Heart left ventricle (tissue), 16 donors: ENCODE results near the gene ANKRD13B. TPM values are rescaled to one million over a fixed set of nuclear protein-coding genes. Genes with fewer than 3 reads are reported as not detected.

ENCODE experiments used
- ATAC-seq, 4 donors: fragments of 200-7000 bp; cut with Tn5 transposase; one replicate each; pipeline ENCODE4 v1.9.1; 2020 to 2022; ENCODE audit warnings: moderate library complexity in 4 of 4, mild to moderate bottlenecking in 3 of 4, moderate number of reproducible peaks in 1 of 4
- DNase-seq, 5 donors: peaks; one replicate each; pipeline ENCODE4 v3.0.0-alpha.2; 2020
- H3K27ac ChIP-seq, 12 donors: fragments of 200-600 bp; sonication (generic) in 4 of 12; one replicate each; pipeline versions ENCODE4 v1.5.0 to v1.8.0; 2016 to 2022; ENCODE audit warnings: mild to moderate bottlenecking in 2 of 12
- H3K27me3 ChIP-seq, 9 donors: fragments of 200-600 bp; sonication (generic) in 2 of 9; one replicate each; pipeline versions ENCODE4 v1.5.1 to v1.8.0; 2016 to 2022; ENCODE audit warnings: mild to moderate bottlenecking in 3 of 9
- H3K36me3 ChIP-seq, 9 donors: fragments of 200-600 bp; sonication (generic) in 2 of 9; one replicate each; pipeline versions ENCODE4 v1.5.0 to v1.8.0; 2018 to 2022; ENCODE audit warnings: mild to moderate bottlenecking in 2 of 9
- H3K4me1 ChIP-seq, 12 donors: fragments of 200-600 bp; sonication (generic) in 4 of 12; one replicate each; pipeline versions ENCODE4 v1.5.0 to v1.8.0; 2016 to 2022; ENCODE audit warnings: mild to moderate bottlenecking in 3 of 12
- H3K4me3 ChIP-seq, 12 donors: fragments of 200-600 bp; sonication (generic) in 4 of 12; one replicate each; pipeline versions ENCODE4 v1.5.0 to v1.8.0; 2017 to 2022; ENCODE audit warnings: mild to moderate bottlenecking in 9 of 12, moderate library complexity in 4 of 12
- H3K9me3 ChIP-seq, 12 donors: fragments of 200-600 bp; sonication (generic) in 4 of 12; one replicate each; pipeline versions ENCODE4 v1.5.0 to v1.8.0; 2016 to 2022; ENCODE audit warnings: mild to moderate bottlenecking in 1 of 12
- POLR2A ChIP-seq, 2 donors: fragments of 450-650 bp; IDR thresholded peaks; one replicate each; pipeline ENCODE4 v1.6.1; 2017; ENCODE audit warnings: antibody characterized with exemption in 2 of 2, mild to moderate bottlenecking in 2 of 2, moderate library complexity in 2 of 2
- WGBS, 4 donors: extraction: QIAGEN DNeasy Blood & Tissue Kit in 2 of 4; methylation state at CpG; one replicate each; pipeline versions ENCODE4 v1.1.5 to v1.1.7; 2013 to 2018; 5-methylcytosine and 5-hydroxymethylcytosine counted together
- intact Hi-C, 10 donors: fragments of 100-400 bp; cut with DNase I; formaldehyde crosslinking; loops; one replicate each; pipeline versions ENCODE4 v1.11.1 to v1.14.2; 2022
- polyA plus RNA-seq, 2 donors: library from polyadenylated mRNA; stranded (reverse); fragments of 200-250 nt; gene quantifications; one replicate each; pipeline ENCODE4 v1.2.3, GENCODE V29; 2013
- total RNA-seq, 9 donors: library from RNA; depleted of rRNA in 2 of 9; stranded (reverse); fragments of >200 nt in 2 of 9; fragmentation: NEBNext Ultra II Directional in 3 of 9; extraction: Animal tissue kit (Norgen Biotek cat#: 25700) in 3 of 9; gene quantifications; one replicate each; pipeline versions ENCODE4 v1.1.0 to v1.2.4, GENCODE V29; 2016 to 2023
- TF ChIP-seq, protein P1 (sequence below), 12 donors: fragments of 200-600 bp; sonication (generic) in 4 of 12; IDR thresholded peaks; one replicate each; pipeline versions ENCODE4 v1.5.0 to v1.8.0; 2018 to 2022; ENCODE audit warnings: antibody characterized with exemption in 12 of 12, mild to moderate bottlenecking in 5 of 12
- donor health status: ischemic (EF 13 %, LVEDD 7.1; RV severe dilation, severe dysfunction).
- donor health status: healthy with polysubstance abuse.
- donor health status: DM: no; HTN: yes; CAD: no.
- donor health status: DM: no; HTN: no; CAD: no.
- donor health status: ischemic (EF 25% LVEDD 6.9; RV normal size, moderate dysfunction).
- donor health status: ischemic (EF 25% LVEDD 5.7; RV mildly dilated, moderate dysfunction).
- donor health status: healthy.
- donor health status: DM: yes; HTN: yes; CAD: no.
- donor health status: ischemic (EF 35%, LVEDD 5.7; RV mildly dilated, moderate dysfunction).
- donor health status: nonischemic (EF 11% LVEDD 7.7; RV severe dilation, severe dysfunction).
- donor health status: DM: yes; HTN: yes; CAD: no.
- donor health status: PGD.
- donor health status: ischemic (EF 29% LVEDD 5.4; RV normal size, mild dysfunction).
- donor health status: nonischemic (EF 23%, LVEDD 6.1; RV moderate dilation, normal function).

The ANKRD13B gene
- total and polyA plus RNA-seq, 11 donors, result 4.1 to 12.7 (median 6.1) TPM

DNA sequence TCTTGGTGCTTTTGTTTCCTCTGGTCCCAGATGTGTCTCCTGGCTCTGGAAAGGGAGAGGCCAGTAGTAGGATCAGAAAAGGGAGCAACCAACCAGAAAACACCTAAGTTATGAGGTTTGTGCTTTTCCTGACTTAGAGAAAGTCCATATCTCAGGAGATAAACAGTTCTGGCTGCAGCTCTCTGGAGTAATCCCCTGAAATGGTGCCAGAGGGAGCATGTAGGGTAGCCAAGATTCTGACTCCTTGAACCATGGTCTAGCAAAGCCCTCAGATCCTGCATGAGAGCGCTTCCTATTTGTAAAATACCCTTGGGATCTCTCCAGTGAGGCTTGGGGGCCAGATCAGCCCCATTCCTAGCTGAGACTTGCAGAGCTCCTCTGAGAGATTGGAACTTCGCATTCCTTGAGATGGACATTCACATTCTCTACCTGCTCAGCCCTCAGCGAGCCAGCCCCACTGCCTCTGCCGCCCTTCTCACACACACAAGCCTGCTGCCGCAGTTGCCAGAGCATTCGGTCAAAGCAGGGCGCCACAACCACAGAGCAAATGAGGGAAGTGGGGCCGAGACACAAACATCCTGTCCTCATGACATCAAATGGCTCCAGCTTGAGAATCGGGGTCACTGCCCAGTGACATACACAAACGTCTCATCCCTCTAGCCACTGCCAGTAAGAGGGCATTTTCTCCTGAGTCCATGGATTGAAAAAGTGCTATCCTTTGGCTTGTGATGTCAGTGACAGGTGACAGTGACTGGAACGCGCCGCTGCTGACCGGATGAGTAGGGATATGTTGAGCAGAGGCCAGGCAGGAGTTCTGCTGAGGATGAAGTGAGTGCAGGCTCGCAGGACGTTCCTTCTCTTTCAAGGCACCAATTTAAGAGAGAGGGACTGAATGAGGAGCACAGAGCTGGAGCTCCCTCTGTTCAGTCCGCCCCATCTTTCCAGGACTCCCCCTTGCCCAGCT, 31.1 kb upstream of the ANKRD13B start:
- Histone ChIP-seq H3K9me3 (no peaks in the 10 kb centered on the region), H3K4me3 (no peak overlapping the region), H3K4me1 (peaks cover 0 to 52% (median 12%) of the 10 kb centered on the region in 12 donors), H3K36me3 (peaks cover 0 to 3% (median 0%) of the 10 kb centered on the region in 9 donors), H3K27me3 (no peaks in the 10 kb centered on the region), H3K27ac (peak overlapping the region in 3 of 12 donors; percentile 14 to 37 (median 27))
- intact Hi-C loops, result loop anchor here in 2 of 10 donors (10.0 kb wide), 2 partner anchors 417 to 923 kb away; no protein-coding TSS in a partner anchor
- TF ChIP-seq POLR2A (IDR thresholded peaks at IDR 0.05), result no peak
- 57 to 69% (median 64%) methylated on average over 14 to 17 of the region's 17 CpGs for WGBS, 4 donors
- ATAC-seq (peak in 1 of 4 donors; percentile 50), DNase-seq (peak in 3 of 5 donors; percentile 27 to 45 (median 29))

DNA sequence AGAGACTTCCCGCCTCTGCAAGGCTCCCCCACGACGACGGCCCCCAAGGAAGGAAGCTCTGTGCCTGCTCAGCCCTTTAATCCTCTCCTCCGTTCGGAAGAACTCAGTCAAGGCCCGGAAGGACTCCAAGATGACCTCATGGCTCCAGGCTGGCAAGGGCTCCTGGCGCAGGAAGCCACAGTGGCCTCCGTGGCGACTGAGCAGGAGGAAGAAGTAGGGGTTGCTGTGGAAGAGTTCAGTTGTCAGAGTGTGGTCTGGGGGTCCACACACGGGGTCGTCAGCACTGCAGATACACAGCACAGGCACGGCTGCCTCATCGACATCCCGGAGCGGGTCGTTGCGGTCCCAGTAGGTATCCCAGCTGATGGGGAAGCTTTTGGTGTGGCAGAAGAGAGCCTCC, 30.3 kb upstream of the ANKRD13B start:
- ATAC-seq, result no peak
- intact Hi-C loops, result loop anchor here in 2 of 10 donors (10.0 kb wide), 2 partner anchors 418 to 922 kb away; no protein-coding TSS in a partner anchor

DNA sequence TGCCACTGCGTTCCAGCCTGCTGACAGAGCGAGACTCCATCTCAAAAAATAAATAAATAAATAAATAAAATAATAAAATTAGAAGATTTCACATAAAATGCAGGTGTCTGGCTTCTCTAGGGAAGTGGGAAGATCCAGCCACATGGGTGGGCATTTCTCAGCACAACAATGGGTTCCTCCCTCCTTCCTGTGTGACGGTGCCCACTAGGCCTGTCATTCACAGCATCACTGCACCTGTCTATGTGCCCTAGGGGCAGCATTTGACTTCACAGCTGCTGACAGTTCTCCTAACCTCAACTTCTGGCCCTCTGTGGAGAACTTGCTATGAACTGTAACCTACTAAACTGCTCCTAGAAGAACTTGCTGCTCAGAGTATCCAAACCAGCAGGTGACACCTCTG, 29.1 kb upstream of the ANKRD13B start:
- TF ChIP-seq POLR2A (IDR thresholded peaks at IDR 0.05), result no peak
- TF ChIP-seq, protein P1, sequence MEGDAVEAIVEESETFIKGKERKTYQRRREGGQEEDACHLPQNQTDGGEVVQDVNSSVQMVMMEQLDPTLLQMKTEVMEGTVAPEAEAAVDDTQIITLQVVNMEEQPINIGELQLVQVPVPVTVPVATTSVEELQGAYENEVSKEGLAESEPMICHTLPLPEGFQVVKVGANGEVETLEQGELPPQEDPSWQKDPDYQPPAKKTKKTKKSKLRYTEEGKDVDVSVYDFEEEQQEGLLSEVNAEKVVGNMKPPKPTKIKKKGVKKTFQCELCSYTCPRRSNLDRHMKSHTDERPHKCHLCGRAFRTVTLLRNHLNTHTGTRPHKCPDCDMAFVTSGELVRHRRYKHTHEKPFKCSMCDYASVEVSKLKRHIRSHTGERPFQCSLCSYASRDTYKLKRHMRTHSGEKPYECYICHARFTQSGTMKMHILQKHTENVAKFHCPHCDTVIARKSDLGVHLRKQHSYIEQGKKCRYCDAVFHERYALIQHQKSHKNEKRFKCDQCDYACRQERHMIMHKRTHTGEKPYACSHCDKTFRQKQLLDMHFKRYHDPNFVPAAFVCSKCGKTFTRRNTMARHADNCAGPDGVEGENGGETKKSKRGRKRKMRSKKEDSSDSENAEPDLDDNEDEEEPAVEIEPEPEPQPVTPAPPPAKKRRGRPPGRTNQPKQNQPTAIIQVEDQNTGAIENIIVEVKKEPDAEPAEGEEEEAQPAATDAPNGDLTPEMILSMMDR (IDR thresholded peaks at IDR 0.05), result no peak
- H3K27ac ChIP-seq, result no peak overlapping the region
- intact Hi-C loops, result loop anchor here in 2 of 10 donors (10.0 kb wide), 2 partner anchors 419 to 921 kb away; no protein-coding TSS in a partner anchor
- WGBS, 4 donors, result 90 to 96% (median 94%) methylated on average over 3 of the region's 3 CpGs
- peaks cover 0 to 54% (median 15%) of the 10 kb centered on the region in 12 donors for H3K4me1 ChIP-seq
- H3K27me3 ChIP-seq, result no peaks in the 10 kb centered on the region
- H3K36me3 ChIP-seq, result peaks cover 0 to 3% (median 0%) of the 10 kb centered on the region in 9 donors
- no peaks in the 10 kb centered on the region for H3K9me3 ChIP-seq
- no peak overlapping the region for H3K4me3 ChIP-seq
- ATAC-seq, result no peak
- DNase-seq, result no peak

More for the DNA sequence above, 30.3 kb upstream of the ANKRD13B start:
- Histone ChIP-seq H3K27ac (peak overlapping the region in 1 of 12 donors; percentile 37), H3K27me3 (no peaks in the 10 kb centered on the region), H3K9me3 (no peaks in the 10 kb centered on the region), H3K4me3 (no peak overlapping the region), H3K4me1 (peaks cover 0 to 52% (median 14%) of the 10 kb centered on the region in 12 donors), H3K36me3 (peaks cover 0 to 3% (median 0%) of the 10 kb centered on the region in 9 donors)
- no peak for TF ChIP-seq POLR2A (IDR thresholded peaks at IDR 0.05)
- TF ChIP-seq, protein P1 (IDR thresholded peaks at IDR 0.05), result no peak
- 75 to 85% (median 82%) methylated on average over 17 to 18 of the region's 18 CpGs for WGBS, 4 donors
- DNase-seq, result no peak

DNA sequence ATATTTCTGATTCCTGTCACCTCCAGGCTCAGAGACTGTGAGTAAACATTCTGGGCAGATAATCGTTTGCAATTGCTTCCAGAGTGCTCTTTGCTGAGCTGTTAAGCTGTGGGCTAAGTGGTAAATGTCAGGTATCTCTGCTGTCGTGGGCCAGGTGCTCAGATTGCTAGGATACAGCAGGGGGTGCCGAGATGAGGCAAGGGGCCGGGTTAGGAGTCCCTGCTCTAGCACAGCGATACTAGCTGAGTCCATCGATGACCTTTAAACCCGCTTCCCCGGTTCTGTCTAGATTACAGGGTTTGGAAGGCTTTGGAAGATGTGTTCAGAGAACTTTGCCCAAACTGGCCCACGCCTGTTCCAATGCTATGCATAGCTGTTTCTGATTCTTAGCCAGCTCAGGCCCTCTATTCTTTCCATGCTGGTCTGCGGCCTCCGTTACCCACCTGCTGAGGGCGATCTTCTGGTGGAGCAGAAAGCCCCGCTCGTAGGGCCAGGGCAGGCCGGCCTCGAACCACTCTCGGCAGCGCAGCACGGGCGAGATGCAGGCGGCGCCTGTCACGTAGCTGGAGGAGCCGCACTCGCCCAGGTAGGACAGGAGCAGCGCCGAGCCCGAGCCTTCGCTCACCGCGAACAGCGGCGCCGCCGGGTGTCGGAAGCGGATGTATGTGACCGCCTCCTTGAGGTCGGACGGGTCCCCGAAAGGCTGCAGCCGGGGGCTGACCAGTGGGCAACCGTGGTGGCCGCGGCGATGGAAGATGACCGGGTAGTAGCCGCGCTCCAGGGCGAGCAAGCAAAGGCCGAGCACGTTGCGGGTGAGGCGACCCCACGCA, 27.1 kb upstream of the ANKRD13B start:
- peak in 1 of 4 donors; percentile 0 for ATAC-seq
- Histone ChIP-seq H3K27ac (peak overlapping the region in 8 of 12 donors; percentile 59 to 93 (median 91)), H3K4me3 (peak overlapping the region; percentile 66 to 86 (median 81)), H3K9me3 (no peaks in the 10 kb centered on the region), H3K27me3 (no peaks in the 10 kb centered on the region), H3K36me3 (peaks cover 0 to 3% (median 0%) of the 10 kb centered on the region in 9 donors), H3K4me1 (peaks cover 0 to 68% (median 25%) of the 10 kb centered on the region in 12 donors)
- peak in 2 of 5 donors; percentile 12 to 46 for DNase-seq
- TF ChIP-seq, protein P1 (IDR thresholded peaks at IDR 0.05), result peak in 1 of 12 donors; percentile 15
- no peak for TF ChIP-seq POLR2A (IDR thresholded peaks at IDR 0.05)
- intact Hi-C loops, result loop anchor here in 2 of 10 donors (10.0 kb wide), 2 partner anchors 421 to 919 kb away; no protein-coding TSS in a partner anchor
- WGBS, 4 donors, result 18 to 36% (median 30%) methylated on average over 45 to 55 of the region's 55 CpGs
